Jurkat, Clone E6-1 (cell line): ENCODE measurements around the gene CARD10.

Experiments used
- DNase-seq: peaks from one replicate; pipeline ENCODE4 v3.0.0-alpha.2; 2011; ENCODE audit warnings: low read depth, low spot score
- H3K4me3 ChIP-seq: 2 replicates; pipeline ENCODE4 v1.5.1; 2011; ENCODE audit warnings: mild to moderate bottlenecking, low read length, control low read depth, moderate library complexity

The CARD10 gene

GRCh38 chr22:37493979-37494378, 25.2 kb downstream of the CARD10 start:
- DNase-seq: no peak
- no peak overlapping the region for H3K4me3 ChIP-seq

GRCh38 chr22:37492428-37493344, 26.5 kb downstream of the CARD10 start:
- no peak overlapping the region for H3K4me3 ChIP-seq
- DNase-seq: no peak

- no peak for DNase-seq
- H3K4me3 ChIP-seq: no peak overlapping the region
These were observed 27.4 kb downstream of the CARD10 start for GRCh38 chr22:37491559-37492427.

GRCh38 chr22:37491106-37491505, 28.1 kb downstream of the CARD10 start:
- no peak for DNase-seq
- H3K4me3 ChIP-seq: no peak overlapping the region

- no peak for DNase-seq
- H3K4me3 ChIP-seq: no peak overlapping the region
These were observed 29.2 kb downstream of the CARD10 start for GRCh38 chr22:37489983-37490382.

GRCh38 chr22:37488337-37489135, 30.7 kb downstream of the CARD10 start:
- H3K4me3 ChIP-seq: no peak overlapping the region
- no peak for DNase-seq

GRCh38 chr22:37487571-37487970, 31.6 kb downstream of the CARD10 start:
- no peak overlapping the region for H3K4me3 ChIP-seq
- DNase-seq: no peak

GRCh38 chr22:37487129-37487528, 32.1 kb downstream of the CARD10 start:
- H3K4me3 ChIP-seq: no peak overlapping the region
- DNase-seq: no peak

- H3K4me3 ChIP-seq: peak within 1 kb of the TSS; percentile 92
These were observed 32.9 kb downstream of the CARD10 start, which contains the start of gene MFNG for GRCh38 chr22:37486224-37486845. Gene MFNG, minus strand, starts transcription at chr22:37486384. Its CDS starts 207 bp downstream, at chr22:37486177.

GRCh38 chr22:37485395-37486223, 33.6 kb downstream of the CARD10 start:
- no peak for DNase-seq
- peak overlapping the region; percentile 92 for H3K4me3 ChIP-seq

More at GRCh38 chr22:37486224-37486845, 32.9 kb downstream of the CARD10 start, which contains the start of gene MFNG:
- DNase-seq: peak; percentile 37

- DNase-seq: peak; percentile 93
- peak overlapping the region; percentile 92 for H3K4me3 ChIP-seq
These were observed 34.5 kb downstream of the CARD10 start for GRCh38 chr22:37484480-37485394.

GRCh38 chr22:37483050-37483449, 36.2 kb downstream of the CARD10 start:
- H3K4me3 ChIP-seq: peak overlapping the region; percentile 92
- no peak for DNase-seq

- DNase-seq: no peak
These were observed 37.0 kb downstream of the CARD10 start for GRCh38 chr22:37482244-37482643.

GRCh38 chr22:37481347-37481907, 37.8 kb downstream of the CARD10 start:
- H3K4me3 ChIP-seq: no peak overlapping the region
- no peak for DNase-seq

More at GRCh38 chr22:37482244-37482643, 37.0 kb downstream of the CARD10 start:
- H3K4me3 ChIP-seq: no peak overlapping the region

- no peak overlapping the region for H3K4me3 ChIP-seq
- DNase-seq: no peak
These were observed 38.5 kb downstream of the CARD10 start for GRCh38 chr22:37480387-37481346.
